ENCODE measurements around the gene CTNNA2.

The CTNNA2 gene

DNA sequence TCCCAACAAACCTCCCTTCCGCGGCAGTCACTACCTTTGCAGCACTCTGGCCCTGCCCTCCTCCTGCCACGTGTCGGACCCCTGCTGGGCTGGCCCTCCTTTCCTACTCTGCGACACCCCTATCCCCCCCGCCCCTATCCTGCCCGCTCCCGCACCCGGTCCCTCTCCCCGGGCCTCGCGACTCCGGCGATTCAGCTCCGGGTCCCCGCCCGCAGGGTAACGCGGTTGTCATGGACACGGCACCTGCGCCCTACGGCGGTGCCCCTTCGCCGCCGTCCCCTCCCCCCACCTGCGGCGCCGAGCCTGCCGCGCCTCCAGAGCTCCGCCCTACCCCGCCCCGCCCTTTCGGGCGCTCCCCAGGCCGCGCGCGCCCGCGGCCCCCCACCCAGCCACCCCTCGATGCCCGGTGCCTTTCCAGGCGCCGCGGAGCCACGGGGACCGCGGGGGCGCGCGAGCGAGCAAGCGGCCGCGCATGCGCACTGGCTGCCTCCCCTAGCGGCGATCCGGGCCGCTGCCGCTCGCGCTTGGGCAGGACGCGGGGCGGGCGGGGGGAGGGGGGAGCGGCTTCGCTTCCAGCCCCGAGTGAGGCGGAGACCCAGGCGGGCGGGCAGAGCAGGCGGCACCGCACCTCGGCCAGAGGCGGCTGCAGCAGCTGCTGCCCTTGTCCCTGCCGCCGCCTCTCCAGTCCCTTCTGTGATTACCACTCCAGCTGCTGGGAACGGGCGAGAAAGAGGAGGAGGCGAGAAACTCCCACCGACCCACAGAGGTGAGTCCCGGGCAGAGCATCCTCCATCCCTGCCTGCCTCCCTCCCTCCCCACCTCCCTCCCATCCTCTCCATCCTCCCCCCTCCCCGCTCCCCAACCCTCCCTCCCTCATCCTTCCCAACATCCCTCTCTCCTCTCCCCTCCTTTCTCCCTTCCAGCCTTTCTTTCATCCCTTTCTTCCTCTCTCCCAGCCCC is at the start of gene CTNNA2:
Gene CTNNA2 (plus strand): TSS at position 610 of the 960 bp plus-strand sequence.
- DNase-seq (ENCODE audit: low spot score) = peak; percentile 96

DNA sequence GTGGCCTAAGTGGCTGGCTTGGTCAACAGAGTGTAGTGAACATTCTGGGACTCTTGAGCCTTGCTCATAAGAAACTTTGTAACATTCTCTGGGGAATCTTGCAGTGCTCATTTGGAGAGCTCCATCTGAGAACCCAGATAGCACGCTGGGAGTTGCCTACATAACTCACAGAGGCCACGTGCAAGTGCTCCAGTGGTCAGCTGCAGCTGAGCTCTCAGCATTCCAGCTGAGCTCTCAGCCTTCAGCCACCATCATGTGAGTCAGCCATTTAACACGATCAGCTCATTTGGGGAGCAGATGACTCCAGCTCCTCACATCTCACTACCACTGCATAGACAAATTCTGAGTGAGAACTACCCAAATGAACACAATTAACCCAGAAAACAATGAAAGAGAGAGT is 25.5 kb upstream of the CTNNA2 start:
- DNase-seq (ENCODE audit: low spot score) = no peak

- DNase-seq (ENCODE audit: low spot score) = peak; percentile 79
Observed at GRCh38 chr2:79511320-79511951, 1.4 kb upstream of the CTNNA2 start.

DNA sequence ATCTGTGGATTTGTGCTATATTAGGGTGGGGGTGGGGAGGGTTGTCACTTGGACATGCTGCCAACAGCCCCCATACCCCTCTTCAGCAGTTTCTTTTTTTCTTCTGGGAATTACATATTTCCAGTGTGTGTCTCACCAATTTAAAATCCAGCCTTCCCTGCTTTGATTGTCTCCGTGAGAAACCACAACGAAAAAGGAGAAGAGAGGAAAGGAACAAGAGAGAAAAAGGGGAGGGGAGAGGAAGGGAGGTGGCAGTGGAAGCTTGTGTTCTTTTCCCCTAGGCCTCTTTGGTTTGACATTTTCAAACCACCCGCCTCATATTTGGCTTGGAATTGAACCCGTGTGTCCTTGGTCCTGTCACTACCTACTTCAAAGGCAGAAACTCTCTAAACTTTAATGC is 860 bp downstream of the CTNNA2 start:
- no peak for DNase-seq (ENCODE audit: low spot score)

- DNase-seq (ENCODE audit: low spot score) = no peak
Observed at GRCh38 chr2:79529636-79530035, 16.8 kb downstream of the CTNNA2 start.

- no peak for DNase-seq (ENCODE audit: low spot score)
Observed at GRCh38 chr2:79530443-79530842, 17.6 kb downstream of the CTNNA2 start.

DNA sequence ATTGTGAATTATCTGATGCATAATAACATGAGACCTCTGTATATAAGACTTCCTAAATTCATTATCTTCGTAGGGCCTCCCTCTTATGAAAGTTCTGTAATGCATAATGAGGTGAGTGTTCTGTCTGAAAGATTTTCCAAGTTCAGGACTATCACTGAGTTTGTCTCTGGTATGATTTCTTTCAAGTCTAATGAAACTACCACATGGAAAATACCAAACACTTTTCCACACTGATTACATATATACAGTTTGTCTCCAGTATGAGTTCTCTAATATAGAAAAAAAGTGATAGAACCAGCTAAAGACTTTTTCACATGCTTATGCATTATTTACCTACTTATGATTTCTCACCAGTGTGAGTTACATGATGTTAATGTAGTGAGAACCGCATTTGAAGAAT is 34.7 kb downstream of the CTNNA2 start:
- no peak for DNase-seq (ENCODE audit: low spot score)

GRCh38 chr2:79552653-79553052 is 39.8 kb downstream of the CTNNA2 start:
- DNase-seq (ENCODE audit: low spot score) = no peak

DNA sequence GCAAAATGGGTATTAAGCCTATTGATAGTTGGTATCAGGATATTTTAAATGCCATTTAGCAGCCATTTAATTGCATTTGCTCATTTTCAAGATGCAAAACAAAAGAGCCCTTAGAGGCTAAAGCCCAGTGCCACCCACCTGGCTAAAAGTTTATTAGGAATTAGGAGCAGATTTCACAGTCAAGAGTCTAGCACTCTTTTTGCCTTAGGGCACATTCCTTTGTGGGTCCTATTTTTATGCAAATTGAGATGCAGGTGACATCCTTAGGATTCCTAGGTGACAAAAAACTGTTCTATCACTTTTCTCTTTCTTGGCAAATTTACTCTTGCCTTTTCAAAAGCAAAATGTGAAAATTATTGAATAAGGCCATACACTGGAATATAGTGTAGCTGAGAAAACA is 42.0 kb downstream of the CTNNA2 start:
- no peak for DNase-seq (ENCODE audit: low spot score)

GRCh38 chr2:79564065-79564464 is 51.2 kb downstream of the CTNNA2 start:
- no peak for DNase-seq (ENCODE audit: low spot score)

- no peak for DNase-seq (ENCODE audit: low spot score)
Observed at GRCh38 chr2:79569048-79569447, 56.2 kb downstream of the CTNNA2 start.

DNA sequence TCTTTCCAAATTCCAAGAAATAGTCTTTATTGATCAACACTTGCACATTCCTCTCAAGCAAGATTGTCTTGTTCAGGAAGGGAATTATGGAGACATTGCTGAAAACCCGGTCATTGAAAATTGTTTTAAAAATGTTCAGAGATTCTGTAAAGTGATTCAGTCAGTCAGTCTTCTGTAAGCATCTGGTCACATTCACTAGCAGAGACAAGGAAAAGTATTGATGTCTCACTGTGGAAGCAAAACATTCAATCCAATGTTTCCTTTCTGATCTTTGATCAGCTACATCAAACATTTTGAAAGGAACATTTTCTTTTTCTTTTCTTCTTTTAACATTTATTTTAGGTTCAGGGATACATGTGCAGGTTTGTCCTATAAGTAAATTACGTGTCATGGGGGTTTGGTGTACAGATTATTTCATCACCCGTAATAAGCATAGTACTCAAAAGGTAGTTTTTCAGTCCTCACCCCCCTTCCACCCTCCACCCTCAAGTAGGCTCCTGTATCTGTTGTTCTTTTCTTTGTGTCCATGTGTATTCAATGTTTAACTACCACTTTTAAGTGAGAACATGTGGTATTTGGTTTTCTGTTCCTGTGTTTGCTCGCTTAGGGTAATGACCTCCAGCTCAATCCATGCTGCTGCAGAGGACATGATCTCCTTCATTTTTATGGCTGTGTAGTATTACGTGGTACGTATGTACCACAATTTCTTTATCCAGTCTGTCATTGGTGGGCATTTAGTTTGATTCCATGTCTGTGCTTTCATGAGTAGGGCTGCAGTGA is 61.2 kb downstream of the CTNNA2 start:
- no peak for DNase-seq (ENCODE audit: low spot score)

- no peak for DNase-seq (ENCODE audit: low spot score)
Observed at GRCh38 chr2:79576451-79576850, 63.6 kb downstream of the CTNNA2 start.

GRCh38 chr2:79578952-79579351 is 66.1 kb downstream of the CTNNA2 start:
- no peak for DNase-seq (ENCODE audit: low spot score)

GRCh38 chr2:79580175-79580574 is 67.3 kb downstream of the CTNNA2 start:
- no peak for DNase-seq (ENCODE audit: low spot score)

DNA sequence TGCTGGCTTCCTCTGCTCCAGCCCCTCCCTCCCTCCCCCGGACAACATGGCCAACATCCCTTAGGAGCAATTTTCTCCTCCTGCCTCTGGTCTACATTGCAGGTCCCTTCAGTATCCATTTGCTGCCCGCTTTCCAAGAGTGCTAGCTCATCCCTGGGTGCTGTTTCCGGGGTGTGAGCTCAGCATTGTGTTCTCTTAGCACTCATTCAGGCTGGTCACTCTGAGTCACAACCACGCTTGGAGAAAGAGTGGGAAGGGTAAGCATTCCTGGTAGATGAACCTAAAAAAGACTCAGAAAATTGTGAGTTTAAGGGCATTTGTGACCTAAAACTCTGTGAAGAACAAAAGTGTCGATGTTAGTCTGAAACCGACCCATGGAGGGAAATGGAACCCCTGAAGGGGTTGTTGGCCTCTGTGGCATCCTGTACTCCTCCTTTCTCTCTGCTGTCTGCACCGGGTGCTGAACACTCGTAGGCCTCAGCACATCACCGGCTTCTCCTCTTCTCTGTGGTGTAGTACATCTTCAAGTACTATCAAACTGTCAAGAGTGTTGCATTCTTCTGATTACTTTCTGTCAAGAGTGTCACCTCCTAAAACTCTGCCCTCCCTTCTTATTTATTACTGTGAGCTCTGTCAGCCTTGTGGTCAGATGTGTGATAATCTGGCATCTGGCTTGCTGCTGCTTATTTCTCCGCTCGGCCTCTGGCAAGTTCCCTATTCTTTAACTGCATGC is 73.0 kb downstream of the CTNNA2 start:
- no peak for DNase-seq (ENCODE audit: low spot score)

- no peak for DNase-seq (ENCODE audit: low spot score)
Observed at GRCh38 chr2:79591281-79591680, 78.4 kb downstream of the CTNNA2 start.

- no peak for DNase-seq (ENCODE audit: low spot score)
Observed at GRCh38 chr2:79593237-79593867, 80.5 kb downstream of the CTNNA2 start.

GRCh38 chr2:79596403-79596802 is 83.6 kb downstream of the CTNNA2 start:
- no peak for DNase-seq (ENCODE audit: low spot score)

- no peak for DNase-seq (ENCODE audit: low spot score)
Observed at GRCh38 chr2:79604748-79605147, 91.9 kb downstream of the CTNNA2 start.

DNA sequence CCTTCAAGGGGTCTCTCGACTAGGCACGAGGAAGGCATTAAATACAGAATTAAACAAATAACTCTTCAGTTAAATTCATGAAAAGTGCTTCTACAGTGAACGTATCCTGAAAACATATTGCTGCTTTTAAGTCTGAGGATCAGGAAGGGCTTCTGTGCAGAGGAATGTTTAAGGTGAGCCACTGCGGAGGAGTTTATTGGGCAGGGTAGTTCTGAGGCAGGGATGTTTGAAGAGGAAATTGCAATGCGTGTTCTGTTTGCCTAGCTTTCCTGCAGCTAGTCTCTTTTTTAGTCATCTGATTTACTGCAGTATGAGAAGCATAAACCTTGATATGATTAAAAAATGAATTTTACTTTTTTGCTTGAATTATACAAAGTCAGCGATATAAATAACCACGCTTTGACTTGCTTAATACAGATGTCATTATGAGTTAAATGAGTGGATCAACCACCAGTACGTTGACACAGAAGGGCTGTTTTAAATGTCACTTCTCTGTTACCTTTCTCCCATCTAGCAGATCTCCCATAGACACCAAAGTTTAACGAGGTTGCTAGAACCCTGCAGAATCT is 98.7 kb downstream of the CTNNA2 start:
- DNase-seq (ENCODE audit: low spot score) = no peak

Data from ecto neural progenitor cell (in vitro differentiated cells).